Activated effector memory CD4-positive, alpha-beta T cell treated with anti-CD3 and anti-CD28 coated beads, Interleukin-2, amount 50 U/mL, for 16 hours (primary cell): ENCODE data around the gene BIRC2.

Experiments used
- DNase-seq: peaks from one replicate; pipeline ENCODE4 v3.0.0-alpha.2; 2020

BIRC2 gene

DNA sequence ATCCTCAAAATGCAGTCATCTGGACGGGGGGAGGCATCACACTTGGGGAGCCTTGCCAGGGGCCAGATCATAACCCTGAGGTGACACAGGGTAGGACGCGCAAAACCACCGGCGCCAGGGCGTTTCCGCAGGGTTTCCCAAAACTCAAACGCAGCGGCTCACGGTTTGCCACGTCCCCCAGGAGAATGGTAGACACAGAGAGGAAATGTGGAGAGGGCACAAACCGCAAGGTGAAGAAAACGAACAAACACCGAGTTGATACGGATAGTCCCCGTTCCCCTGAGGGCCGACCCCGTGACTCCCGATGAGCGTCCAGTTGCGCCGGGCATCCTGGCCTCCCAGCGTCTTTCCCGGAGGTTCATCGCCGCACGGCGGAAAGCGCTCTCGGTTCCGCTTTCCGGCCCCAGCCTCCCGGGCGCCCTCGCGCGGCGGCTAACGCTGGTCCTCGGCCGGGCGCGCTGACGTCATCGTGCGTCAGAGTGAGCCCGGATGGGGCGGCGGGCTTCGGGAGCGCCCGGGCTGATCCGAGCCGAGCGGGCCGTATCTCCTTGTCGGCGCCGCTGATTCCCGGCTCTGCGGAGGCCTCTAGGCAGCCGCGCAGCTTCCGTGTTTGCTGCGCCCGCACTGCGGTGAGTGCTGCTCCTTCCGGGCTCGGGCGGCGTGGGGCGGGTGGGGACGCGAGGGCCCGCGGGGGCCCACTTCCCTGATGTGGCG, at the start of gene BIRC2:
BIRC2 (plus strand) TSS at position 467 of the 714 bp plus-strand sequence. CDS start 2,641 bp downstream, outside the sequence.
- DNase-seq, result peak; percentile 98

DNA sequence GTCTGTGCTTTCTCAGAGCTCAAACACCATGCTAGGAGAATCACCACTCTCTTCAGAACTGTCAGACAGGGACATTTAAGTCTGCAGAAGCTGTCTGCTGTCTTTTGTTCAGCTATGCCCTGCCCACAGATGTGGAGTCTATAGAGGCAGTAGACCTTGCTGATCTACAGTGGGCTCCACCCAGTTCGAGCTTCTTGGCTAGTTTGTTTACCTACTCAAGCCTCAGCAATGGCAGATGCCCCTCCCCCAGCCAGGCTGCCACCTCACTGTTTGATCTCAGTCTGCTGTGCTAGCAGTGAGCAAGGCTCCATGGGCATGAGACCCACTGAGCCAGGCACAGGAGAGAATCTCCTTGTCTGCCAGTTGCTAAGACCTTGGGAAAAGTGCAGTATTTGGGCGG, 46.2 kb upstream of the BIRC2 start:
- DNase-seq, result peak; percentile 82

DNA sequence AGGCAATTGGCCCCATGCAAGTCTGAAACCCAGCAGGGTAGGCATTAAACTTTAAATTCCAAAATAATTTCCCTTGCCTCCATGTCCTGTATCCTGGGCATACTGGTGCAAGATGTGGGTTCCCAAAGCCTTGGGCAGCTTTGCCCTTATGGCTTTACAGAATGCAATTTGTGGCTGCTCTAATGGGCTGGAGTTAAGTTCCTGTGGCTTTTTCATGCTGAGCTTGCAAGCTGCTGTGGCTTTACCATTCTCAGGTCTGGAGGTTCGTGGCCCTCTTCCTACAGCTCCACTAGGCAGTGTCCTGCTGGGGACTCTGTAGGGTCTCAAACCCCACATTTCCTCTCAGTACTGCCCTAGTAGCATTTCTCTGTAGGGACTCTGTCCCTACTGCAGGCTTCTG, 44.8 kb upstream of the BIRC2 start:
- no peak for DNase-seq

DNA sequence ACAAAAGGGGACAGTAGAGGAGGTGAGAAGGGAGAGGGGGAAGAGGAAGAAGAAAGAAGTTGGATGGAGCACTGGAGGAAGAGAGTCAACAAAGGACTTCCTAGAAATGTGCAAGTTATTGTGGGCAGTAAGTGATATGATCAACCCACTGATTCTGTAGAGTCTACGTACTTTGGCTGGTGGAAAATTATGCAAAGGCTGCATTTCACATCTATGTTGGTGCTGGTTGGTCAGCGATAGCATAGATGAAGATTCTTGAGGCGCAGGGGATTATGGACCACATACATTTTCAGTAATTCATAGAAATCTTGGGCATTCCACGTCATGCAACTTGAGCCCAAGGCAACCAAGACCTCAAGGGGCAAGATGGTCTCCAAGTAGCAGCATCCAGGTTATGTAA, 42.3 kb upstream of the BIRC2 start:
- DNase-seq, result no peak

DNA sequence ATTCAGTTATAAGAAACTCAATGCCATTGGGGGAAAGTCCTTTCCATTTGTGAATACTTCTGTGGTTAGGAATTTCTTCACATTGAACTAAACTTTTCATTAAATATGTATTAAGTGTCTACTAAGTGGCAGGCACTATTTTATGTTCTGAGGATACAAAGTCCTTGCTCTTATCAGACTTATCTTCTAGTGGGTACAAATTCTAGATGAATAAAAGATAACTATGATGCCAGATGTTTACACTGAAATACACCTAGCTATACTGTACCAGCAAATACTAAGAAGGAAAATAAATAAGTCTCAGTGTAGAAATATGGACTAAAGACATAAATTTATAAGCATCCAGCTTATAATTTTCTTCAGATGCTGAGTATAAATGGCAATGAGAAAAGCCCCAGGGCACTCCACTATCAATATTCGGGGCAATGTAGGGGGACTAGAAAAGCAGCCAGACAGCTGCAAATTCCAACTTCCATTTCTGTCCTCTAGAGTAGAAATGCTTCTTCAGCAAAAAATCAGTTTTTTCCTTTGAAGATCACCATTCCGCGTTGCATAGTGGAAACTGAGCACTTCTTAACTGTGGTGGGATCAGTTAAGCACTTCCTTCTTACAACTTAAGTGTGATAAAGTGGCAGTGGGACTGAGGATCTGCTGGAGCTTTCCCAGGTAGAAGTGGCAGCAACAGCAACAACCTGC, 41.5 kb upstream of the BIRC2 start:
- DNase-seq, result no peak

DNA sequence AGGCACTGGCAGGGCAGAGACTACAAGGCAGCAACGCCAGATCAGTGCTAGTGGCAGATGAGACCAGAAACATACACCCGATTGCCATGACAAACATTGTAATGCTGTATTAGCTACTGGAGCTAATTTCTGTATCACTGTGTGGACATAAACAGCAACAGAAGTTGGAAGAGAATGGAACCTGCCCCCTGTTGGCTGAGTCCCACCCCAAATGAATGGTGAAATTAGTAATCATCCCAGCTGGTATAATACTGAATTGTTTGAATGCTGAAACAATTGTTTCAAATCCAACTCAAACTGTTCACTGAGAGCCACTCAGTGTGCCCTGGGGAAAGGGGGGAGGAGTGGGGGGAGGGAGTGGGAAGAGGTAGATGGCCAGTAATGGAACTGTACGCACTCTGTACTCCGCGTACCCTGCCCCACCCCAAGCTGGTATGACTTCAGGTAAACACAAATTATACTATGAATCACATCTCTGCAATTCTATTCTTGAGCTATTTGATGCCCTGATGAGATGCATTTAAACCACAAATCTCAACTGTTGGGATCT, 40.9 kb upstream of the BIRC2 start:
- DNase-seq, result no peak

DNA sequence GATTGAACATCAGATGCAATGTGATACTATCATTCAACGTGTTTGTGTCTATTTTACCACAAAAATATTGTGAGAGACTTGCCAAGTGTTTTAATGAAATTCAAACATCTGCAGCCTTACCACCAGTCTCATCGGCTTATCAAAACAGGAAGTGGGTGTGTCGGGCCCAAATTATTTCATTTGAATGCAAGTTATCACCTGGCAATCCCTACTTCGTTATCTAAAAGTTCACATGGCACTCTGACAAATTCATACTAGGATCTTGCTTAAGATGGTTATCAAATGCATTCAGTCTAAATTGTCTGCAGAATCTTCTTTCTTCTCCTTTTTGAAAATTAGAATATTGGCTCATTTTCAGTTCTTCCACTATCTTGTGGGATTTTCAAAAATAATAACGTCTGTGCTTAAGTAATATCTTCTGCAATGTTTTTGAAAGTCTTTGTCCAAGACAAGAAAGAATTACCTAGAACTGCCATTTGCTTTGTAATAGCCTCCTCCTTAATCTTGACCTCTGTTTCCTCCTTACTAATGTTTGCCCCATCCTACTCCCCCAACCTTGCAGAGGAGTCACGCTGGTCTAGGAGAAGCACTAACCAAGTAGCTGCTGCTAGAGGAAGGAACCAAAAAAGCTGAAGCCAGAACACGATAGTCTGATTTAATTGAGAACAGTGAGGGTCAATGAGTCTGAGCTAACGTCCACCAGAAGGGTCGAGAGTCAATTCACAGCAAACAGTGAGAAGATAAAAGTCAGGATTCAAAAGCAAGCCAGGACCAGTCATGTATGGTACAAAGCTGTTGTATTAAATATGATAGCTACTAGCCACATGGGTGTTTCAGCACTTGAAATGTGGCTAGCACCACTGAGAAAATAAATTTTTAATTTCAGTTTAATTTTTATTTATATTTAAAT, 39.9 kb upstream of the BIRC2 start:
- peak; percentile 78 for DNase-seq

DNA sequence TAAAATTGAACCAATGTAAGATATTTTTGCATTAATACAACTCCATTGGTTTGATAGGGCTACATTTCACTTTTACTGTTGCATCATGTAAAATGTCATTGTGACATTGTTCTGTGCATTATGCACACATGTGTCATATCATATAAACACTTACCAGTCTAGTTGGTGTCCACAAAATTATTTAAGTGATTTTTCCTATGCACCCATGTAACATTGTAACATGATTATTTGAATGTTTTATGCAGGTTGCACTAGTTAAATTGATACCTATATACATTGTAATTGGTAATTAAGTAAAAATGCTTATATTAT, 39.3 kb upstream of the BIRC2 start:
- no peak for DNase-seq

DNA sequence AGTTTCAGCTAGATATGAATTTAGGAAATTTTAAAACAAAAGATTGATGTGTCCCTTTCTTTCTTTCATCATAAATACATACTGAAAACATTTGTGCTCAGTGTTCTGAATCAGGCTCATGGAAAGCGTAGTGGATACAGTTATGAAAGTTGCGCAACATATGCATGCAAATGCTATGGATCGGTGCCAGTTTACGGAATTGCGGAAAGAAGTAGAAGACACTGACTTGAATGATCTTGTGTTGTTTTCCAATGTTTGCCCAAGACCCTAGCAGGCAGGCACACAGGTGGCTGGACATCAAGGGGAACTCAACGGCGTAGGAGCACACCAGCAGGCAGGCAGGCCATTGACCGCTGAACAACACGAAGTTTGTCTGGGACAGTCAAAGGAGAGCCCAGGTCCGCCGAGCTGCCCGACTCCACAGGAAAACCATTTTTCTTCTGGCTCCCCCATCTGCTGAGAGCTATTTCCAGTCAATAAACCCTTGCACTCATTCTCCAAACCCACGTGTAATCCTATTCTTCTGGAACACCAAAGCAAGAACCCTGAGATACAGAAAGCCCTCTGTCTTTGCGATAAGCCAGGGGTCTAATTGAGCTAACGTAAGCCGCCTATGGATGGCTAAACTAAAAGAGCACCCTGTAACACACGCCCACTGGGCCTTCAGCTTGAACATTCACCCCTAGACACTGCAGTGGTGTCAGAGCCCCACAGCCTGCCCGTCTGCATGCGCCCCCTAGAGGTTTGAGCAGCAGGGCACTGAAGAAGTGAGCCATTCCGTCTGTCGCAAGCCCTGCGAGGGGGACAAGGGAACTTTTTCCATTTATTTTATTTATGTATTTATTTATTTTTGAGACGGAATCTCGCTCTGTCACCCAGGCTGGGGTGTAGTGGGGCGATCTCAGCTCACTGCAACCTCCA, 37.1 kb upstream of the BIRC2 start:
- DNase-seq, result no peak

DNA sequence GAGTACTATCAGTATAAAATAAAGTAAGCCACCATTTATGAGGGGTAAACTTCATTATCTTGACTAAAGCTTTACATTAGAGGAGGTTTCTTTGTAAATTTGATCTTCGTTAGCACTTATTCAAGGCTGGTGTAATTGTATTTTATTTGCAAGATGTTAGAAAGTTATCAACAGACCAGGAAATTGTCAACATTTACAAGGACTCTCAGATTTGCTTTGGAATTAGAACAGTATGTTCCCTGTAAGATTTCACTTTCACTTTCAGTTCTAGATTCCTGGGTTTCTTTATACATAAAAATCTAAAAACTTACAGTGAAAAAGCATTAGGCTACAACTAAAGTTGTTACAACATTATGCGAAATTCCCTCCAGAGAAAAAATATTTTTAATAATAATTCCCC, 34.3 kb upstream of the BIRC2 start:
- DNase-seq, result no peak

DNA sequence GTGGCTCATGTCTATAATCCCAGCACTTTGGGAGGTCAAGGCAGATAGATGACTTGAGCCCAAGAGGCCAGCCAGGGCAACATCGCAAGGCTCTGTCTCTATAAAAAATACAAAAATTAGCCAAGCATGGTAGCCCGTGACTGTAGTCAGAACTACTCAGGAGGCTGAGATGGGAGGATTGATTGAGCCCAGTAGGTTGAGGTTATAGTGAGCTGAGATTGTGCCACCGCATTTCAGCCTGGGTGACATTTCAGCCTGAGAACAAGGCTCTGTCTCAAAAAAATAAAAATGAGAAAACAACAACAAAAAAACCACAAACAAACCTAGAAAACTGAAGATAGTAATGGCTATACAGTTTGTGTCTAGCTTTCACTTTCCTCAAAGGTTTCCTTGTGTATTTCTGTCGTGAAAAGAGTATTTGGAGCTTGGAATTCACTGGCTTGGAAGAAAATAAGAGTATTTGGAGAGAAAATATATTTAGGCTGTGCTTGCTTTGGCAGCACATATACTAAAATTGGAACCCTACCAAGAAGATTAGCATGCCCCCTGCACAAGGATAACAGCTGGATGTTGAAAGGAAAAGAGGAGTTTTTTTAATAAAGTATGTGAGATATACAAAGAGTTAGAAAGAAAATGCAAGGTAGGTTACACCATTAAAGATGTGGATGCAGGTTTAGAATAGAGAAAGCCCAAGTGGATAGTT, 33.6 kb upstream of the BIRC2 start:
- DNase-seq, result no peak

DNA sequence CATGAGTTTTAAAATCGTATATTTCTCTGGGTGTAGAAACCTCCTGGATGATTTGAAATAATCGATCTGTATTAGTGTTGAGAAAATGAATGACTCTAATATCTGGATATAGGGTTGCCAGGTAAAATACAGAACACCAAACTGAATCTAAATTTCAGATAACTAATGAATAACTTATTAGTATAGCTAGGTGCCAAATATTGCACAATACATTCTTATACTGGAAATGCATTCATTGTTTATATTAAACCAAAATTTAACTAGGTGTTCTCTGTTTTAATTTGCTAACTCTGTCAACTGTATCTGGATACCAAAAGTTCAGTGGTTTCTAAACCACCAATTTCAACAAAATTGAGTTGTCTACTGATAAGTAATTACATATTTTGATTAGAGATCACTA, 32.2 kb upstream of the BIRC2 start:
- no peak for DNase-seq

DNA sequence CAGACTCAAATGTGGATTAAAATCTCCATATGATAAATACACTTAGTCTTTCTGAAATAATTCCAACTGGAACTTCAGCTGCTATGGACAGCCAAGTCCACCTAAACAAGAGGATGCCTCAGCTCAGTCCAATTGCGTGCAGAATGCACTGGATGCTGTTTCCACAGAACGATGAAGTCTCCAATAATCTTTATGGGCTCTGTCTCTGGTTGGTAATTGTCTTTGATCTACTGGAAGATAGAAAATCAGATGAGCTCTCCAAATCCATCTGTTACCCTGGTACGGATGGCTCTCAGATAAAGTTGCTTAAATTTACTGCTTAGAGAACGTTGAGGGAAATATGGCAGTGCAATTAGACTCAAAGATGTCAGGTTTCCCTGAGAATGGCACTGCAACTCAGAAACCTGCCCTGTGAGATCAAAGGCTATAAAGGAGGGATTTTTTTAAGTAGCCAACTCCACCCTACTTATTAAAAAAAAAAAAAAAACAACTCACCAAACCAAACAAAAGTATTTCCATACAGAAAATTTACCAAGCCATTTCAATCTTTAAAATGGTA, 30.6 kb upstream of the BIRC2 start:
- DNase-seq, result no peak

DNA sequence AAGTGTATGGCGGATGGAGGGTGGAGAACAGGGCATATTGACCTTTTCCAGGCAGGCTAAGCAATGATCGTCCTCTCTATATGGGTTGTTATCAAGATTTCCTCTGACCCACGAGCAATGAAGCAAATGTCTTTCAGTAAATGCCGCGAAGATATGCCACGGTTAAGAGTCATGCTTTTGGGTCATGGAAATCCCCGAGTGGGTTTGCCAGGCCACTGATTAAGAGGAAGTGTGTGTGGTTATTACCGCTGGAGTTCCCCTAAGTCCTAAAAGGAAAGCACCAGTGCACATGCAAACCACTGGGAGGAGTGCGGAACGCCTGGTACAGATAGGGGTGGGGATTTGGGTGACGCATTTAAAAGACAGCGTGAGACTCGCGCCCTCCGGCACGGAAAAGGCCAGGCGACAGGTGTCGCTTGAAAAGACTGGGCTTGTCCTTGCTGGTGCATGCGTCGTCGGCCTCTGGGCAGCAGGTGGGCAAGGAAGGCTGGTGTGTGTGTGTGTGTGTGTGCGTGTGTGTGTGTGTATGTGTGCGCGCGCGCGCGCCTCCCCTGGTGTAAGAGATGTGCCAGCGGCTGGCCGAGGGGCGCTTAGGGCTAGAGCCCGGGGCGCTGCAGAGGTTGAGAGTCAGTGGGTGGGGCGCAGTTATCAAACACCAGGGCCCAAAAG, 29.8 kb upstream of the BIRC2 start, which contains the start of gene BIRC3:
BIRC3 (plus strand) TSS at position 386 of the 669 bp plus-strand sequence. CDS start 7,026 bp downstream, outside the sequence.
- peak; percentile 96 for DNase-seq

DNA sequence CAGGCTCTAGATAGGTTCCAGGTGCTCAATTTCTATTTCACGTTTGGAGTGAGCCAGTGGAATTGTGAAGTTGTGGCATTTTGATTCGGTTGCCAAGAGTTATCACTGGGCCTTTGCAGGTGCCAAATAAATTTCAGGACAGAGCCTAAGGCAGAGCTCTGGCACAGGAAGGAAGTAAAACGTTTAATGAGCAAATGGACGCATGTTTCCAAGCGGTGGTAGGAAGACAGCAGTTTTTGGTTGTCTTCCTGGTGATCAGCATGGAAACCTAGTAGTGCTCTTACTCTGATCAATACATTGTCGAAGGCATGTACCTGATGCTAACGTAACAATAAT, 29.3 kb upstream of the BIRC2 start:
- no peak for DNase-seq

DNA sequence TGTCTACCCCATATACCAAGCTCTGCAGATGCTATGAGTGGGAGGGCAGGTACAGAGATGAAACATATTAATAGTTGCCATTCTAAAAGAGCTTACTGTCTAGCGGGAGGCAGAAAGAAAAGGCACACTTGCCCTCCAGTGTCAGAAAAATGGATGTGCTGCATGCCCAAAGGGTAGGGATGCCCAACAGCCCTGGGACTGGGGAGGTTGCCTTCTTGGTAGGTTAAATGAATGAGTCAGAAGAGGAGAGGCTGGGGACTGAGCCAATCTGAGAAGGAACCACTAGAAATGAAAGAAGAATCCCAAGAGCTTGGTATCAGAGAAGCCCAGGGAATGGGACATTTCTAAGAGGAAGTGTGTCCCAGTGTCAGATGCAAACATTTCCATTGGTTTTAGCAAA, 28.5 kb upstream of the BIRC2 start:
- DNase-seq, result peak; percentile 84

DNA sequence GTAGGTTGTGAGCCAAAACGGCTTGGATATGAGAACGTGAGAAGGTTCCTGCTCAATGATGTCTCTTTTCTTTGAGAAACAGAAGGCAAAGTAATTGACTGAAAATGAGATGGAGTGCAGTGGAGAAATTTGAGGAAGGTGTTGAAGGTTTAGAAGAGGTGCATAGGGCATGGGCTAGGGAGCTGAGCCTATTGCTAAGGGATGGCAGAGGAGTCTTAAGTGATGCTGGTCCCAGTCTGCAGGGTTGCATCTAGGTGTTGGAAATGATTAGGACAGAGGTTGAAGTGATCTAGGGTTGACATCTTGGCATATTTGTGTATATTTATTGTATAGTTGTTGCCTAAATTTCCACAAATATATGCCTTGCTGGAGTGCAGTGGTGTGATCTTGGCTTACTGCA, 27.5 kb upstream of the BIRC2 start:
- DNase-seq, result no peak

DNA sequence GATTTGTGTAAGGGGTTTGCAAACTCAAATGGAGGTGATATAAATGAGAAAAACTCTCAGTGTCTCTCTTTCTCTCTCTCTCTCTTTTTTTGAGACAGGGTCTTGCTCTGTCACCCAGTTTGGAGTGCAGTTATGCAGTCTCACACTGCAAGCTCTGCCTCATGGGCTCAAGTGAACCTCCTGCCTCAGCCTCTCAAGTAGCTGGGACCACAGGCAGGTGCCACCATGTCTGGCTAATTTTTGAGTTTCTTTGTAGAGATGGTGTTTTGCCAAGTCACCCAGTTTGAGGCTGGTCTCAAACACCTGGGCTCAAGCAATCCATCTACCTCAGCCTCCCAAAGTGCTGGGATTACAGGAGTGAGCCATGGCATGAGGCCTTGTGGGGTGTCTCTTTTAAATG, 26.8 kb upstream of the BIRC2 start:
- no peak for DNase-seq

DNA sequence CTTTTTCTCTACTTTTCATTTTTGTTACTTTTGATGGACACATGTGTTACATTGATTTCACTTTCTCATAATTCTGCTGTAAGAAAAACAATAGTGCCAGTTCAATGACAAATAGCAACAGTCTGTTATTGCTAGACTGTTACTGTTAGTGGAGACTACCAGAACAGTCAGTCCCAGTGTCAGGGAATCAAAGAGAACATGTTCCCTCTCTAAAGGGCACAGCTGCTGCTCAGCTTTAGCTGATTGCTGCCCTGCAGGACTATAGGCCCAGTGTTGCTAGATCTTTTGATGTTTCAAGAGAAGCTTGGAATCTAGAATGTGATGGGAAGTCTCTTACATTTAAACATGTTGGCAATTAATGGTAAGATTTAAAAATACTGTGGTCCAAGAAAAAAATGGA, 26.3 kb upstream of the BIRC2 start:
- no peak for DNase-seq

DNA sequence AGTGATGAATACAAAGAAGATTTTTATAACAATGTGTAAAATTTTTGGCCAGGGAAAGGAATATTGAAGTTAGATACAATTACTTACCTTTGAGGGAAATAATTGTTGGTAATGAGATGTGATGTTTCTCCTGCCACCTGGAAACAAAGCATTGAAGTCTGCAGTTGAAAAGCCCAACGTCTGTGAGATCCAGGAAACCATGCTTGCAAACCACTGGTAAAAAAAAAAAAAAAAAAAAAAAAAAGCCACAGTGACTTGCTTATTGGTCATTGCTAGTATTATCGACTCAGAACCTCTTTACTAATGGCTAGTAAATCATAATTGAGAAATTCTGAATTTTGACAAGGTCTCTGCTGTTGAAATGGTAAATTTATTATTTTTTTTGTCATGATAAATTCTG, 24.5 kb upstream of the BIRC2 start:
- no peak for DNase-seq
